GM12878 (cell line): ENCODE data around the gene OTUB2. TPM values are rescaled to one million over a fixed set of nuclear protein-coding genes. Genes with fewer than 3 reads are reported as not detected.
A peak's percentile ranks its signal among the peaks of the same experiment; 100 is the strongest.

Experiments
- ATAC-seq: fragments of 200-7000 bp; cut with Tn5 transposase; 3 replicates; pipeline ENCODE4 v1.9.1; 2020; ENCODE audit warnings: mild to moderate bottlenecking, moderate library complexity
- BruUV-seq: library from RNA; stranded (reverse); fragments of 400-500 nt; replicated peaks from 2 replicates; lab custom pipeline; 2021; lab: Mats Ljungman, UMichigan
- CTCF ChIA-PET: fragments of 300-600 bp; sonication (Branson Sonifier 250); formaldehyde crosslinking; extraction: SDS; loops from one replicate; lab custom pipeline; 2021; ENCODE audit warnings: inconsistent platforms; lab: Yijun Ruan, JAX
- POLR2A ChIA-PET: fragments of 350-600 bp; formaldehyde crosslinking; extraction: SDS; loops from one replicate; lab custom pipeline; 2021; ENCODE audit warnings: inconsistent platforms; lab: Charles Lee
- RAD21 ChIA-PET: fragments of 300-600 bp; sonication (Branson Sonifier 250); formaldehyde crosslinking; loops from one replicate; lab custom pipeline; 2023; ENCODE audit warnings: antibody characterized with exemption; ENCODE audit not compliant: unreplicated experiment; lab: Charles Lee
- SMC1A ChIA-PET: fragments of 300-600 bp; sonication (Branson Sonifier 250); formaldehyde crosslinking; loops from one replicate; lab custom pipeline; 2023; ENCODE audit not compliant: unreplicated experiment, uncharacterized antibody; lab: Charles Lee
- DNase-seq: peaks from one replicate; pipeline ENCODE4 v3.0.0-alpha.2; 2011; ENCODE audit warnings: low read depth, low spot score
- FAIRE-seq: peaks from 3 replicates; lab custom pipeline; 2011; peaks lifted over from hg19 to GRCh38; lab: Jason Lieb, UNC
- H2AFZ ChIP-seq: 2 replicates; pipeline ENCODE4 v1.6.0; 2011; ENCODE audit warnings: low read depth, low read length, control low read depth; ENCODE audit not compliant: control insufficient read depth
- H3K27ac ChIP-seq: 2 replicates; pipeline ENCODE4 v1.5.1; 2011; ENCODE audit warnings: control low read depth; ENCODE audit not compliant: control insufficient read depth, insufficient read depth
- H3K27me3 ChIP-seq, 2 experiments: replicated peaks in 1 of 2; 2 replicates each; pipeline versions ENCODE4 v1.6.0 to v1.6.1; 2011; ENCODE audit warnings: low read length in 1 of 2; ENCODE audit not compliant: control insufficient read depth in 2 of 2, insufficient read depth in 2 of 2
- H3K36me3 ChIP-seq, 2 experiments: 2 replicates each; pipeline ENCODE4 v1.5.1; 2011; ENCODE audit warnings: low read length in 1 of 2; ENCODE audit not compliant: control insufficient read depth in 2 of 2, insufficient read depth in 2 of 2
- H3K4me1 ChIP-seq: 2 replicates; pipeline ENCODE4 v1.6.1; 2011; ENCODE audit warnings: mild to moderate bottlenecking, low read length, moderate library complexity, mixed read lengths; ENCODE audit not compliant: control insufficient read depth, insufficient read depth
- H3K4me2 ChIP-seq: 2 replicates; pipeline ENCODE4 v1.6.0; 2011; ENCODE audit warnings: control low read depth; ENCODE audit not compliant: control insufficient read depth, insufficient read depth
- H3K4me3 ChIP-seq: fragments of 200-600 bp; sonication (generic); 2 replicates; pipeline ENCODE4 v1.5.1; 2016
- H3K79me2 ChIP-seq: 2 replicates; pipeline ENCODE4 v1.6.0; 2011; ENCODE audit warnings: low read length; ENCODE audit not compliant: control insufficient read depth, insufficient read depth
- H3K9ac ChIP-seq: 2 replicates; pipeline ENCODE4 v1.8.0; 2011; ENCODE audit warnings: low read length, control low read depth, mixed read lengths; ENCODE audit not compliant: control insufficient read depth, insufficient read depth
- H3K9me3 ChIP-seq: replicated peaks from 3 replicates; pipeline ENCODE4 v1.5.1; 2011; ENCODE audit warnings: mild to moderate bottlenecking, low read length; ENCODE audit not compliant: control insufficient read depth, insufficient read depth
- H4K20me1 ChIP-seq: 2 replicates; pipeline ENCODE4 v1.6.0; 2011; ENCODE audit not compliant: control insufficient read depth, insufficient read depth
- BMI1 ChIP-seq: fragments of 450-650 bp; IDR thresholded peaks from 2 replicates; pipeline ENCODE4 v1.6.1; 2016; ENCODE audit warnings: mild to moderate bottlenecking, moderate library complexity, borderline replicate concordance
- CHD1 ChIP-seq: IDR thresholded peaks from 2 replicates; pipeline ENCODE4 v1.6.1; 2012; ENCODE audit warnings: low read depth, low read length, improper control_type of control experiment
- EZH2 ChIP-seq: IDR thresholded peaks from 2 replicates; pipeline ENCODE4 v1.6.1; 2012; ENCODE audit warnings: low read depth, mild to moderate bottlenecking, control low read depth, inconsistent platforms, low read length, borderline replicate concordance; ENCODE audit not compliant: control insufficient read depth
- WGBS: methylation state at CpG from one replicate; pipeline ENCODE4 v1.1.6; 2016; ENCODE audit warnings: low lambda C conversion rate; ENCODE audit not compliant: insufficient replicate concordance, insufficient coverage; ENCODE audit errors: missing lambda C conversion rate; 5-methylcytosine and 5-hydroxymethylcytosine counted together
- in situ Hi-C: fragments of 300-500 bp; cut with MboI; formaldehyde crosslinking; loops from 9 replicates; pipeline ENCODE4 v1.14.3; 2018; ENCODE audit warnings: mixed read lengths
- intact Hi-C: fragments of 100-400 bp; cut with micrococcal nuclease; formaldehyde crosslinking; loops from one replicate; pipeline ENCODE4 v1.14.2; 2022; ENCODE audit not compliant: unreplicated experiment
- polyA plus RNA-seq, 11 experiments: library from polyadenylated mRNA; depleted of rRNA in 4 of 11; unstranded in 6 of 11; stranded (reverse) in 5 of 11; fragments of >200 nt; fragmentation: Nextera tagmentation in 4 of 11; fragmentation: Illumina TruSeq in 1 of 11; extraction: Ambion mirVana in 4 of 11; extraction: Trizol in 1 of 11; gene quantifications; 1 replicate in 1 of 11; 2 replicates in 10 of 11; pipeline versions ENCODE4 v1.2.1 to v1.2.3, GENCODE V29; 2011 to 2016; ENCODE audit warnings: inconsistent platforms in 2 of 11, missing spikeins in 2 of 11, low read depth in 1 of 11
- total RNA-seq, 4 experiments: library from RNA; depleted of rRNA in 3 of 4; stranded (reverse); fragments of >200 nt in 3 of 4; fragmentation: Illumina TruSeq in 1 of 4; extraction: Trizol in 1 of 4; gene quantifications; 2 replicates each; pipeline versions ENCODE4 v1.2.1 to v1.2.3, GENCODE V29; 2013 to 2021
- TF ChIP-seq, protein P1 (sequence below): IDR thresholded peaks from 2 replicates; pipeline ENCODE4 v1.6.1; 2012; ENCODE audit warnings: low read depth, low read length, improper control_type of control experiment

Gene OTUB2
- total and polyA plus RNA-seq, 10 of the 15 experiments (the other 5 are each of a cell fraction or from before 2014, with no cell fraction given) = 0.05 to 0.82 (median 0.43) TPM

GRCh38 chr14:94020267-94020666 lies 5.9 kb upstream of the OTUB2 start:
- FAIRE-seq (no peak), ATAC-seq (no peak), DNase-seq (no peak)
- Histone ChIP-seq H3K9me3 (no peaks in the 10 kb centered on the region; the same call in 2 of the 3 replicates), H3K4me2 (no peak overlapping the region), H3K79me2 (no peaks in the 10 kb centered on the region), H3K4me1 (peaks cover 10% of the 10 kb centered on the region), H3K4me3 (no peak overlapping the region), H4K20me1 (no peaks in the 10 kb centered on the region), H3K27ac (no peak overlapping the region), H2AFZ (no peak overlapping the region), H3K27me3 (peaks cover 0 to 2% of the 10 kb centered on the region in 2 experiments; a peak in 1 of 4 replicates), H3K9ac (no peak overlapping the region), H3K36me3 (no peaks in the 10 kb centered on the region)
- CTCF ChIA-PET = interaction anchor here (1.1 to 5.1 kb wide), 4 partner anchors 16 to 117 kb away, joined by 3 to 34 read pairs (median 4); no protein-coding TSS in a partner anchor
- no peak for TF ChIP-seq CHD1
- BruUV-seq = no TSS peak
- POLR2A ChIA-PET = no interaction called here
- RAD21 ChIA-PET = interaction anchor here (2.0 kb wide), 1 partner anchor 80 kb away, joined by 7 read pairs; no protein-coding TSS in a partner anchor
- intact Hi-C loops = no loop called here
- 46% methylated on average over 4 of the region's 4 CpGs for WGBS
- SMC1A ChIA-PET = interaction anchor here (0.7 to 1.4 kb wide), 2 partner anchors 9 to 15 kb away, joined by 3 to 6 read pairs; no protein-coding TSS in a partner anchor
- in situ Hi-C loops = no loop called here

GRCh38 chr14:94021001-94021400 lies 5.1 kb upstream of the OTUB2 start:
- BruUV-seq = no TSS peak
- Histone ChIP-seq H4K20me1 (no peaks in the 10 kb centered on the region), H2AFZ (no peak overlapping the region), H3K9me3 (no peaks in the 10 kb centered on the region), H3K4me1 (peaks cover 10% of the 10 kb centered on the region), H3K4me3 (no peak overlapping the region), H3K36me3 (no peaks in the 10 kb centered on the region), H3K4me2 (no peak overlapping the region), H3K9ac (no peak overlapping the region), H3K79me2 (no peaks in the 10 kb centered on the region), H3K27ac (no peak overlapping the region), H3K27me3 (peaks cover 0 to 2% of the 10 kb centered on the region in 2 experiments; a peak in 1 of 4 replicates)
- ChIA-PET SMC1A (interaction anchor here (0.5 to 1.8 kb wide), 5 partner anchors 10 to 159 kb away, joined by 3 to 6 read pairs (median 3); no protein-coding TSS in a partner anchor), RAD21 (interaction anchor here (2.0 kb wide), 1 partner anchor 81 kb away, joined by 7 read pairs; no protein-coding TSS in a partner anchor), CTCF (interaction anchor here (0.8 to 6.8 kb wide), 5 partner anchors 16 to 116 kb away, joined by 3 to 34 read pairs (median 4); no protein-coding TSS in a partner anchor), POLR2A (interaction anchor here (0.5 to 0.7 kb wide), 2 partner anchors 19 to 110 kb away, joined by 3 to 6 read pairs; no protein-coding TSS in a partner anchor)
- 19% methylated on average over 2 of the region's 2 CpGs for WGBS
- ATAC-seq = 0 out of 3 replicates have a peak, but pooled peaks have one; percentile 11
- no peak for FAIRE-seq
- in situ Hi-C loops (no loop called here), intact Hi-C loops (no loop called here)
- no peak for TF ChIP-seq EZH2
- TF ChIP-seq, protein P1, sequence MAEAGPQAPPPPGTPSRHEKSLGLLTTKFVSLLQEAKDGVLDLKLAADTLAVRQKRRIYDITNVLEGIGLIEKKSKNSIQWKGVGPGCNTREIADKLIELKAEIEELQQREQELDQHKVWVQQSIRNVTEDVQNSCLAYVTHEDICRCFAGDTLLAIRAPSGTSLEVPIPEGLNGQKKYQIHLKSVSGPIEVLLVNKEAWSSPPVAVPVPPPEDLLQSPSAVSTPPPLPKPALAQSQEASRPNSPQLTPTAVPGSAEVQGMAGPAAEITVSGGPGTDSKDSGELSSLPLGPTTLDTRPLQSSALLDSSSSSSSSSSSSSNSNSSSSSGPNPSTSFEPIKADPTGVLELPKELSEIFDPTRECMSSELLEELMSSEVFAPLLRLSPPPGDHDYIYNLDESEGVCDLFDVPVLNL = no peak
- no peak for TF ChIP-seq BMI1
- DNase-seq = no peak
